LoVo (cell line): ENCODE measurements around the gene NIPAL3.
"Not testable (repeated sequence)": the region's sequence is repeated elsewhere in the genome, so short reads cannot be mapped to it uniquely, and the experiment has no call there.

Experiments used
- DNase-seq: peaks from one replicate; pipeline ENCODE4 v3.0.0-alpha.2; 2016; ENCODE audit warnings: low spot score

NIPAL3 gene

GRCh38 chr1:24424207-24424606, 8.6 kb downstream of the NIPAL3 start:
- DNase-seq = no peak

- DNase-seq = no peak
These were observed 9.4 kb downstream of the NIPAL3 start for GRCh38 chr1:24424990-24425389.

GRCh38 chr1:24425441-24425840, 9.8 kb downstream of the NIPAL3 start:
- no peak for DNase-seq

- no peak for DNase-seq
These were observed 10.3 kb downstream of the NIPAL3 start for GRCh38 chr1:24425922-24426321.

GRCh38 chr1:24426744-24427544, 11.3 kb downstream of the NIPAL3 start:
- DNase-seq = no peak

DNA sequence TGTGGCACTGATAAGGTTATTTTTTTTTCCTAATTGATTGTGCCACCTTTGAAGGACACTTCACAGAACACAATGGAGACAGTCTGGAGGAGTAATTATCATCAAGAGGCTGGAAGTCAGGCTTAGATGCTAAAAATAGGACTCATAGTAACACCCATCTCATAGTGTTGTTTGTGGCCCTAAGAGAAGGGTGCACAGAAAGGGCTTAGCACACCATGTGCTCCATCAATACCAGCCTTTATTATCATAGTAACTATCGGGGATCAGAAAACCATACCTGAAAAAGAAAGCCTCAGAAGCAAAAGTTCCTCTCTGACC, 11.9 kb downstream of the NIPAL3 start:
- DNase-seq = no peak

DNA sequence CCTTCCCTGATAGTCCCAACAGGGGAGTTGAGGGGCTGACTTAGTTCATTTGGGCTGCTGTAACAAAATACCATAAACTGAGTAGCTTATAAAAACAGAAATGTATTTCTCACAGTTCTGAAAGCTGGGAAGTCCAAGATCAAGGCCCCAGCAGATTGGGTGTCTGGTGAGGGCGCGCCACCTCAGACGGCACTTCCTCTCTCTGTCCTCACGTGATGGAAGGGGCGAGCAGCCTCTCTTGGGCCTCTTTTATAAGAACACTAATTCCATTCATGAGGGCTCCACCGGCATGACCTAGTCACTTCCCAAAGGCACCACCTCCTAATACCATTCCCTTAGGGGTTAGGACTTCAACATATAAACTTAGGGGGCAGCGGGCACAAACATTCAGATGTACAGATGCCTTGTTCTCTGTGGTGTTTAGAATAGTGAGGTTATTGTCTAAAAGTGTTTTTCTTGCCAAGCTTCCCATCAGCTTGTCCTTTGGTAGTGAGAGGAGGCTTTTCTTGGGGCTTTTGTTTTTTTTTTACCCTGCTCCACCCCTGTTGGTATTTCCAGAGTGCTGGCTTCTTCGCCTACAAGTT, 20.3 kb downstream of the NIPAL3 start:
- DNase-seq = no peak

GRCh38 chr1:24437631-24438396, 22.2 kb downstream of the NIPAL3 start:
- DNase-seq = no peak

- no peak for DNase-seq
These were observed 22.9 kb downstream of the NIPAL3 start for GRCh38 chr1:24438423-24438901.

DNA sequence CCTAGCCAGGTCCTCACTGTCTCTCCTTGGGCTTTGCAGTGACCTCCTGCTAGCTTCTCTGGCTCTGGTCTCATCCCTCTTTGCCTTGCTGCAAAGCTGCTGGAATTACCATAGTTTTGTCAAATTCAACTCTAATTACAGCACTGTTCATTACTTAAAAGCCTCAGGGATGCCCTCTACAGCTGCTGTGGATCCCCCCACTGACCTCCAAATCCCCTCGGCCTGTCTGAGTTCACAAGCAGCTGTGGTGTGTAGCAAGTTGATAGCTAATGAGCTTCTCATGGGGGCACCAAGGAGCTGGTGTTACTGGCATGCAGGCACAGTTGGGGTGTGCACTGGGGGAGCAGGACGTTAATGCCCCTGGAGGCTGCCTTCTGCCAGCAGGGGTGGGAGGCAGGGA, 24.8 kb downstream of the NIPAL3 start:
- no peak for DNase-seq

DNA sequence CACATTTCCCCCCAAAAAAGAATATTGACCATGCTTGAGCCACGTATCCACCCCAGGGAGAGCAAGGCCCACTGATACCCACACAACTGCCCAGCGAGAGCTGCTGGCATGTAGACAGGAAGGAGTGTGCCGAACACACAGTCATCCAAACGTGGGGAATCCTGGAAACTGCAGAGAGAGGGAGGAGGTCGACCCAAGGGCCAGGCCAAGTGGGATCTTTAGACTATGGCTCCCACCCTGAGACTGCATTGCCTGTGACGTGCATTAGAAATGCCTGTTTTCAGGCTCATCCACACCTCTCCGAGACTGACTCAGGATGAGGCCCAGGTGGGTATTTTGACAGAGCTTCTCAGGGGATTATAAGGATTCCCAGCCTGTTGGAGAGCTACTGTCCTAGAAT, 25.9 kb downstream of the NIPAL3 start:
- DNase-seq = no peak

GRCh38 chr1:24441996-24442668, 26.5 kb downstream of the NIPAL3 start:
- no peak for DNase-seq

GRCh38 chr1:24442764-24443163, 27.2 kb downstream of the NIPAL3 start:
- no peak for DNase-seq

- no peak for DNase-seq
These were observed 27.6 kb downstream of the NIPAL3 start for GRCh38 chr1:24443241-24443656.

- DNase-seq = not testable (repeated sequence)
These were observed 30.8 kb downstream of the NIPAL3 start for GRCh38 chr1:24446446-24446845.

GRCh38 chr1:24450316-24450715, 34.7 kb downstream of the NIPAL3 start:
- DNase-seq = no peak

DNA sequence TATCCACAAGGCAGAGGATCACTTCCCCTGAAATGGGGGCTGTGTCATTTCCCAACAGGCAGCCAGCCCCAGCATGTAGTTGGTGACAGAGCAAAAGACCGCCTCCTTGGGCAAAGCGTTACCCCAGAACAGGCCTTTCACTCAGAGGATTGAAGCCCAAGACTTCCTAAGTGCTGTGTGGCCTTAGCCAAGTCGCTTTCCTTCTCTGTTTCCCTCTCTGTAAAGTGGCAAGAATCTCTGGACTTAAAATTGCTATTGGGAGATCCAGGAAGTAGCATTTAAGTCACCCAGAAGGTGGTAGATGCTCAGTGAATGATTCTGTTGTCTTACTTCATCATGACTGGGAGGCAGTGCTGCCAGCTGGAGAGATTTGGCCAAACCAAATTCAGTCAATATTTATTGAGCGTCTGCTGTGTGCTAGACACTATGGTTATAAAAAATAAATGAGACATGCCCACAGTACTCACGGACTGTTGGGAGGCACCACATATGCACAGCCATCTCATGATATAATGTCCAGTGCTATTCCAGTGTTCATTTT, 35.3 kb downstream of the NIPAL3 start:
- no peak for DNase-seq

DNA sequence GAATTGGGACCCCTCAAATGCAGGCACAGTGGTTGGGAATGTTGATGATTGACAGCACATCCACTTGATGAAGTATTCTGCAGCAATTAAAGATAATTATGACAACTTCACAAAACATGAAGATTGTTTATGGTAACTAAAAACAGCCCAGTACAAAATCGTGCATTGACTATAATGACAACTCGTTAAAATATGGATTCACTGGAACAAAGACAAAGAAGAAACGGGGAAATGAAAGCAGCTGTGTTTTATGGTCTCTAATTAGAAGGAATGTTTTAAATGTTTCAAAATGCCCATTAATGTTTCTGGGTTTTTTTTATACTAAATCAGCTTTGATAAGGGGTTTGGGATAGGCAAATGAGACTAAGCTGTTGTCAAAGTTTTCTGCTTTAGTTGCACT, 36.1 kb downstream of the NIPAL3 start:
- no peak for DNase-seq

DNA sequence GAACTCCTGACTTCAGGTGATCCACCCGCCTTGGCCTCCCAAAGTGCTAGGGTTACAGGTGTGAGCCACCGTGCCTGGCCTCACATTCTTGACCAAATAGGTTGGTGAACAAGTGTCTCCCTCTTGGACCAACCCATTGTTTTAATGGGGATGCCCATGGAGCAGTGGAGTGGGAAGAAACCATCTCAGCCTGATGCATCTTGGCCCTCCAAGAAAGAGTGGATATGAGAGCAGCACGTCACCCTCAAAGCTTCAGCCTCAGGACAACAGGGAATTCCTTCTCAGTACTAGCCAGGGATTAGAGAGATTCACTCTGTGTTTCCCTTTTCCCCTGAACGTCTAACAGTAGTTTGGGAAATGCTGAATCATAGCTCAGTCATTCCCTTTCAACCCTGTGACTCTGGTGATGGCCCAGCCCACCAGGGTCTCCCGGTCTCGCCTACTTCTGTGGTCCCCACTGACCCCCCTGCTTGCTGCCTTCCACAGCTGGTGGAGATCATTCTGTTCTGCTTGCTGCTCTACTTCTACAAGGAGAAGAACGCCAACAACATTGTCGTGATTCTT, 37.4 kb downstream of the NIPAL3 start:
- no peak for DNase-seq

GRCh38 chr1:24454673-24455072, 39.1 kb downstream of the NIPAL3 start:
- no peak for DNase-seq

DNA sequence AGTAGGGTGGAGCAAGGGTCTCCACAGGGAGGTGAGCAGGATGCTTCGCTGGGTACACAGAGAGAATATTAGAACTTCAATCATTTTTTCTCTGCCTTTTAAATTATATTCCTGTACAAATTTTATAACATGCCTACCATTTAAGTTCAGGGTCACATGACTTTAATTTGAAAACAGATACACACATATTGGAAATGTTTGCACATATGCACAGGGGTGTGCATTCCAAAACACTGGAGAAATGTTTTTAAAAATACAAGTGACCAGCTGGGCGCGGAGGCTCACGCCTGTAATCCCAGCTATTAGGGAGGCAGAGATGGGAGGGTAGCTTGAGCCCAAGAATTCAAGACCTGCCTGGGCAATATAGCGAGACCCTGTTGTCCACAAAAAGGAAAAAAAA, 39.7 kb downstream of the NIPAL3 start:
- DNase-seq = no peak

GRCh38 chr1:24457866-24458265, 42.3 kb downstream of the NIPAL3 start:
- DNase-seq = no peak
